Gastroesophageal sphincter (tissue), 4 donors: ENCODE data around the gene GATC. TPM values are rescaled to one million over a fixed set of nuclear protein-coding genes. Genes with fewer than 3 reads are reported as not detected.

Experiments used
- ATAC-seq: fragments of 150-250 bp; one replicate; pipeline ENCODE4 v1.9.1; 2016; ENCODE audit warnings: mild to moderate bottlenecking, moderate library complexity
- H3K27ac ChIP-seq, 4 donors: fragments of 200-600 bp; sonication (generic) in 3 of 4; 1 replicate in 3 of 4; 2 replicates in 1 of 4; pipeline ENCODE4 v1.5.1; 2016 to 2019
- H3K27me3 ChIP-seq: fragments of 200-600 bp; sonication (generic); one replicate; pipeline ENCODE4 v1.5.1; 2019
- H3K36me3 ChIP-seq, 2 donors: fragments of 200-600 bp; sonication (generic); one replicate each; pipeline ENCODE4 v1.5.1; 2019; ENCODE audit warnings: control low read depth in 1 of 2
- H3K4me1 ChIP-seq, 3 donors: fragments of 200-600 bp; sonication (generic); 1 replicate in 2 of 3; 2 replicates in 1 of 3; pipeline ENCODE4 v1.5.1; 2016 to 2019; ENCODE audit warnings: control low read depth in 2 of 3
- H3K4me3 ChIP-seq, 2 donors: fragments of 200-600 bp; sonication (generic); one replicate each; pipeline ENCODE4 v1.5.1; 2019; ENCODE audit warnings: mild to moderate bottlenecking in 1 of 2, moderate library complexity in 1 of 2
- H3K9me3 ChIP-seq, 3 donors: fragments of 200-600 bp; sonication (generic); one replicate each; pipeline ENCODE4 v1.5.1; 2017 to 2019; ENCODE audit warnings: control low read depth in 2 of 3
- EP300 ChIP-seq: sonication (generic); formaldehyde crosslinking; IDR thresholded peaks from one replicate; pipeline ENCODE4 v1.6.1; 2017; ENCODE audit warnings: antibody characterized with exemption, mild to moderate bottlenecking
- POLR2A ChIP-seq, 2 donors: fragments of 450-650 bp; IDR thresholded peaks; one replicate each; pipeline ENCODE4 v1.6.1; 2017; ENCODE audit warnings: antibody characterized with exemption in 2 of 2, mild to moderate bottlenecking in 2 of 2, moderate library complexity in 1 of 2
- POLR2AphosphoS5 ChIP-seq: sonication (generic); formaldehyde crosslinking; IDR thresholded peaks from one replicate; pipeline ENCODE4 v1.6.1; 2017; ENCODE audit warnings: antibody characterized with exemption
- WGBS, 2 donors: methylation state at CpG; one replicate each; pipeline ENCODE4 v1.1.5; 2018; ENCODE audit warnings: low coverage in 1 of 2; 5-methylcytosine and 5-hydroxymethylcytosine counted together
- total RNA-seq, 4 donors: library from RNA; depleted of rRNA; stranded (reverse); fragments of >200 nt; gene quantifications; one replicate each; pipeline ENCODE4 v1.1.0, GENCODE V29; 2016
- TF ChIP-seq, protein P1 (sequence below), 4 experiments: fragments of 200-600 bp in 2 of 4; fragments of 450-650 bp in 2 of 4; sonication (generic) in 1 of 4; IDR thresholded peaks; one replicate each; pipeline ENCODE4 v1.5.1; 2017 to 2019; ENCODE audit warnings: antibody characterized with exemption in 4 of 4, mild to moderate bottlenecking in 2 of 4, moderate library complexity in 2 of 4

Gene GATC
- total RNA-seq, 4 donors from 2014 or later: 20.0 to 26.0 (median 23.2) TPM

DNA sequence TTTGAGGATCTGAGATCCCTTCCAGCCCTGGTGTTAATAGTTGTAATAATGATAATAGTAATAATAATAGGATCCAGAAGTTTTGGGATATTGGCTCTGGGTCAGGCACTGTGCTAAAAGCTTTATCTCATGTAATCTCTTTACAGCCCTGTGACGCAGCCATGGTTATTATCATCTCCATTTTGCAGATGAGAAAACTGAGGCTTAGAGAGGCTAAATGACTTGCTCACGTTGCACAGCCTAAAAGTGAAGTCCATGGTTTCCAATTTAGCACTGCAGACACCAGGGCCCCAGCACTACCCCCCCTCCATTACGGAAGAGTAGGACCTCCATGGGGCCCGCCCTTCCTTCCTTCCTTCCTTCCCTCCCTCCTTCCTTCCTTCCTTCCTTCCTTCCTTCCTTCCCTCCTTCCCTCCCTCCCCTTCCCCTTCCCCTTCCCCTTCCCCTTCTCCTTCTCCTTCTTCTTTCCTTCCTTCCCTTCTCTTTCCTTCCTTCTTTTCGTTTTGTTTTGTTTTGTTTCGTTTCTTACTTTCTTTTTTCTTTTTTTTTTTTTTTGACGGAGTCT lies 23.3 kb upstream of the GATC start:
- Histone ChIP-seq H3K36me3 (no peaks in the 10 kb centered on the region), H3K9me3 (no peaks in the 10 kb centered on the region), H3K4me1 (no peaks in the 10 kb centered on the region), H3K4me3 (no peak overlapping the region), H3K27ac (no peak overlapping the region), H3K27me3 (peaks cover 19% of the 10 kb centered on the region)
- no peak for ATAC-seq
- WGBS, 2 donors: 57 to 60% methylated on average over 1 to 5 of the region's 7 CpGs
- TF ChIP-seq, protein P1, sequence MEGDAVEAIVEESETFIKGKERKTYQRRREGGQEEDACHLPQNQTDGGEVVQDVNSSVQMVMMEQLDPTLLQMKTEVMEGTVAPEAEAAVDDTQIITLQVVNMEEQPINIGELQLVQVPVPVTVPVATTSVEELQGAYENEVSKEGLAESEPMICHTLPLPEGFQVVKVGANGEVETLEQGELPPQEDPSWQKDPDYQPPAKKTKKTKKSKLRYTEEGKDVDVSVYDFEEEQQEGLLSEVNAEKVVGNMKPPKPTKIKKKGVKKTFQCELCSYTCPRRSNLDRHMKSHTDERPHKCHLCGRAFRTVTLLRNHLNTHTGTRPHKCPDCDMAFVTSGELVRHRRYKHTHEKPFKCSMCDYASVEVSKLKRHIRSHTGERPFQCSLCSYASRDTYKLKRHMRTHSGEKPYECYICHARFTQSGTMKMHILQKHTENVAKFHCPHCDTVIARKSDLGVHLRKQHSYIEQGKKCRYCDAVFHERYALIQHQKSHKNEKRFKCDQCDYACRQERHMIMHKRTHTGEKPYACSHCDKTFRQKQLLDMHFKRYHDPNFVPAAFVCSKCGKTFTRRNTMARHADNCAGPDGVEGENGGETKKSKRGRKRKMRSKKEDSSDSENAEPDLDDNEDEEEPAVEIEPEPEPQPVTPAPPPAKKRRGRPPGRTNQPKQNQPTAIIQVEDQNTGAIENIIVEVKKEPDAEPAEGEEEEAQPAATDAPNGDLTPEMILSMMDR (IDR thresholded peaks at IDR 0.05): no peak
- TF ChIP-seq POLR2A (IDR thresholded peaks at IDR 0.05) (no peak), POLR2AphosphoS5 (no peak), EP300 (no peak)

DNA sequence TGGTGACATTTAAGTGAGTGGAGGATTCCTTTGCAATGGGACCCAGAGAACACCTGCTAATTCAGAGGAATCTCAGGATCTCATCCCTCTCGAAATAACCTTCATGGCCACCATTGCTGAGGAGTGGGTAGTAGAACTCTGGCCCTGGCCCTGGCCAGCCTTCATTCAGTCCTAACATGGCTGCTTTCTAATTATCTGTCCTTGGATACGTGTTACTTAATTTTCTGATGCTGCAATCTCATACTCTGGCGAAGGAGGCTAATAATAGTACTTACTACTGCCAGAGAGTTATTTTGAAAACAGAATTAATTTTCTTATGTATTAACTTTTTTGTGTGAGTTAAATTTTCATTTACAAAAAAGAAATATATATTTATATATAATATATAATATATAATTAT lies 20.4 kb upstream of the GATC start:
- H3K9me3 ChIP-seq: no peaks in the 10 kb centered on the region
- ATAC-seq: no peak
- no peak overlapping the region for H3K4me3 ChIP-seq
- no peaks in the 10 kb centered on the region for H3K36me3 ChIP-seq
- no peak overlapping the region for H3K27ac ChIP-seq
- peaks cover 5% of the 10 kb centered on the region for H3K27me3 ChIP-seq
- TF ChIP-seq POLR2A (IDR thresholded peaks at IDR 0.05) (no peak), POLR2AphosphoS5 (no peak), EP300 (no peak)
- TF ChIP-seq, protein P1 (IDR thresholded peaks at IDR 0.05): no peak
- 71 to 74% methylated on average over 3 of the region's 3 CpGs for WGBS, 2 donors
- H3K4me1 ChIP-seq: no peaks in the 10 kb centered on the region

- TF ChIP-seq, protein P1 (IDR thresholded peaks at IDR 0.05): no peak
- no peak for TF ChIP-seq POLR2A (IDR thresholded peaks at IDR 0.05)
- no peak for TF ChIP-seq EP300
- no peak for TF ChIP-seq POLR2AphosphoS5
- H3K9me3 ChIP-seq: no peaks in the 10 kb centered on the region
- ATAC-seq: no peak
- H3K27ac ChIP-seq: no peak overlapping the region
- H3K36me3 ChIP-seq: no peaks in the 10 kb centered on the region
- 52% methylated on average over 5 to 8 of the region's 8 CpGs for WGBS, 2 donors
- H3K4me3 ChIP-seq: no peak overlapping the region
- peaks cover 19% of the 10 kb centered on the region for H3K27me3 ChIP-seq
- H3K4me1 ChIP-seq: no peaks in the 10 kb centered on the region
These were observed 17.5 kb upstream of the GATC start for GRCh38 chr12:120428597-120429229.

- Histone ChIP-seq H3K9me3 (no peaks in the 10 kb centered on the region), H3K4me1 (no peaks in the 10 kb centered on the region), H3K36me3 (no peaks in the 10 kb centered on the region), H3K27me3 (peaks cover 19% of the 10 kb centered on the region), H3K27ac (no peak overlapping the region), H3K4me3 (no peak overlapping the region)
- WGBS, 2 donors: 52 to 55% methylated on average over 2 to 7 of the region's 7 CpGs
- ATAC-seq: no peak
- TF ChIP-seq POLR2AphosphoS5 (no peak), POLR2A (IDR thresholded peaks at IDR 0.05) (no peak), EP300 (no peak)
- TF ChIP-seq, protein P1 (IDR thresholded peaks at IDR 0.05): no peak
These were observed 16.9 kb upstream of the GATC start for GRCh38 chr12:120429368-120429767.
